Thoracic aorta (tissue), 2 donors: ENCODE measurements around the gene CASD1. TPM values are rescaled to one million over a fixed set of nuclear protein-coding genes. Genes with fewer than 3 reads are reported as not detected.

Experiments
- ATAC-seq: fragments of 150-250 bp; one replicate; pipeline ENCODE4 v1.8.0; 2017; ENCODE audit warnings: low read depth; ENCODE audit not compliant: insufficient number of reproducible peaks, low FRiP score
- DNase-seq: peaks from one replicate; pipeline ENCODE4 v3.0.0-alpha.2; 2020; ENCODE audit warnings: low spot score
- H3K27ac ChIP-seq, 2 donors: fragments of 200-600 bp; sonication (generic); 1 replicate in 1 of 2; 2 replicates in 1 of 2; pipeline ENCODE4 v1.5.1; 2016; ENCODE audit warnings: mild to moderate bottlenecking in 2 of 2, moderate library complexity in 2 of 2
- H3K27me3 ChIP-seq: fragments of 200-600 bp; sonication (generic); replicated peaks from 2 replicates; pipeline ENCODE4 v1.6.0; 2016; ENCODE audit warnings: mild to moderate bottlenecking; ENCODE audit not compliant: insufficient read depth
- H3K36me3 ChIP-seq: fragments of 200-600 bp; sonication (generic); one replicate; pipeline ENCODE4 v1.5.1; 2016
- H3K4me1 ChIP-seq, 2 donors: fragments of 200-600 bp; sonication (generic); 1 replicate in 1 of 2; 2 replicates in 1 of 2; pipeline versions ENCODE4 v1.5.1 to v1.6.0; 2016; ENCODE audit warnings: low read depth in 2 of 2, mild to moderate bottlenecking in 1 of 2; ENCODE audit not compliant: control insufficient read depth in 1 of 2
- H3K4me3 ChIP-seq: fragments of 200-600 bp; sonication (generic); 2 replicates; pipeline ENCODE4 v1.5.1; 2016; ENCODE audit warnings: mild to moderate bottlenecking
- H3K9me3 ChIP-seq: fragments of 200-600 bp; sonication (generic); 2 replicates; pipeline ENCODE4 v1.5.1; 2016
- total RNA-seq, 2 donors: library from RNA; depleted of rRNA; stranded (reverse); fragments of >200 nt; gene quantifications; one replicate each; pipeline versions ENCODE4 v1.1.0 to v1.2.3, GENCODE V29; 2016
- TF ChIP-seq, protein P1 (sequence below): fragments of 200-600 bp; sonication (generic); IDR thresholded peaks from one replicate; pipeline ENCODE4 v1.5.1; 2019; ENCODE audit warnings: antibody characterized with exemption

The CASD1 gene
- total RNA-seq, 2 donors from 2014 or later, result 12.3 to 21.0 TPM

DNA sequence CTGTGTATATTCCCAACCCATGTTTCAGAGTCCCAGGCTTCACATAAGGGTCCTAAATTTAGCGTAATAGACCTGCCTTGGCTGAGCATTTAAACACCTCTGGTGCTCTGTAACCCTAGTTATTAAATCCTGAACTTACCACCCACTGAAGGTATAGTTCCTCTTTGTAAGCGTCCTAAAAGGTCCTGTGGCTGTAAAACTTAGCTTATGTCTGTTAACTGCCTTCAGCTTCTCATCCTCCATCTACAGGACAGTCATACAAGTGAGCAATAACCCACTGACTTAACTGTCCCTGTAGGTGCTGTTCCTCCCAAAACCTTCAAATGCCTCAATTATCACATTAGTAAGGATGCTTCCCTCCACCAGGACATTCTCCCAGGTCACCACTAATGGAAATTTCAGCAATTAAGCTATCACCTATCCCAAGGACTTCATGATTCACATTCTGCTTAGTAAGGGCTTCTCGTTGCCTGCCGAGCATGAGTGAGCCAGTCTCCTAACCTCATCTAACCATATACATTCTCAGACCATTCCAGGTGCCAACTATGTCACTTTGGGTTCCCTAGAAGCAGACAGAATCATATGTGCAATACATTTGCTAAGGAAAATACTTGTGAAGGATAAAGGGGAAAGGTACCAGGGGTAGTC lies 55.8 kb downstream of the CASD1 start:
- Histone ChIP-seq H3K27ac (no peak overlapping the region), H3K4me1 (no peaks in the 10 kb centered on the region), H3K27me3 (no peaks in the 10 kb centered on the region), H3K36me3 (no peaks in the 10 kb centered on the region), H3K4me3 (no peak overlapping the region), H3K9me3 (no peaks in the 10 kb centered on the region)
- DNase-seq (no peak), ATAC-seq (no peak)
- TF ChIP-seq, protein P1, sequence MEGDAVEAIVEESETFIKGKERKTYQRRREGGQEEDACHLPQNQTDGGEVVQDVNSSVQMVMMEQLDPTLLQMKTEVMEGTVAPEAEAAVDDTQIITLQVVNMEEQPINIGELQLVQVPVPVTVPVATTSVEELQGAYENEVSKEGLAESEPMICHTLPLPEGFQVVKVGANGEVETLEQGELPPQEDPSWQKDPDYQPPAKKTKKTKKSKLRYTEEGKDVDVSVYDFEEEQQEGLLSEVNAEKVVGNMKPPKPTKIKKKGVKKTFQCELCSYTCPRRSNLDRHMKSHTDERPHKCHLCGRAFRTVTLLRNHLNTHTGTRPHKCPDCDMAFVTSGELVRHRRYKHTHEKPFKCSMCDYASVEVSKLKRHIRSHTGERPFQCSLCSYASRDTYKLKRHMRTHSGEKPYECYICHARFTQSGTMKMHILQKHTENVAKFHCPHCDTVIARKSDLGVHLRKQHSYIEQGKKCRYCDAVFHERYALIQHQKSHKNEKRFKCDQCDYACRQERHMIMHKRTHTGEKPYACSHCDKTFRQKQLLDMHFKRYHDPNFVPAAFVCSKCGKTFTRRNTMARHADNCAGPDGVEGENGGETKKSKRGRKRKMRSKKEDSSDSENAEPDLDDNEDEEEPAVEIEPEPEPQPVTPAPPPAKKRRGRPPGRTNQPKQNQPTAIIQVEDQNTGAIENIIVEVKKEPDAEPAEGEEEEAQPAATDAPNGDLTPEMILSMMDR, result no peak

DNA sequence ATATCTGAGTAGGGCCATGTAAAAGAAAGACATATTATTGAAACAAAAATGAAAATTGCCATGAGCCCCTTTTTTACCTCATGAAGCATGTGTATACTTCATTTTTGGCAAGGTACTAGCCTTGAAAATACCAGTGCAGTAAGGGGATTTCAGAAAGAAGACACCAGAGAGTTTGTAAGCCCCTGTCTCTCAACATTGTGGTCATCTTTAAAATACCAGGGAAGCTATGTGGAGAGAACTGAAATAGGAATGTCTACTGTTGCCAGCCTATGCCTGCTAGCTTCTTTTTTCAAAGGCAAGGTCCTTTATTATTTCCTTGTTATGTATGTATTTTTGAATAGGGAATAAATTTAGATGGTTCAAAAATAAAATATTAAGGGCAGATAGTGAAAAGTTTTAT lies 57.8 kb downstream of the CASD1 start:
- DNase-seq (no peak), ATAC-seq (no peak)
- Histone ChIP-seq H3K4me3 (no peak overlapping the region), H3K27ac (no peak overlapping the region), H3K36me3 (no peaks in the 10 kb centered on the region), H3K4me1 (no peaks in the 10 kb centered on the region), H3K27me3 (no peaks in the 10 kb centered on the region), H3K9me3 (no peaks in the 10 kb centered on the region)
- TF ChIP-seq, protein P1, result no peak

- DNase-seq (no peak), ATAC-seq (no peak)
- TF ChIP-seq, protein P1, result no peak
- Histone ChIP-seq H3K27ac (no peak overlapping the region), H3K36me3 (no peaks in the 10 kb centered on the region), H3K4me1 (no peaks in the 10 kb centered on the region), H3K4me3 (no peak overlapping the region), H3K27me3 (no peaks in the 10 kb centered on the region), H3K9me3 (peaks cover 17% of the 10 kb centered on the region)
Observed at GRCh38 chr7:94571816-94572215, 62.2 kb downstream of the CASD1 start.

GRCh38 chr7:94575646-94576045 lies 66.0 kb downstream of the CASD1 start:
- no peak overlapping the region for H3K4me3 ChIP-seq
- H3K36me3 ChIP-seq, result peaks cover 3% of the 10 kb centered on the region
- no peak overlapping the region for H3K27ac ChIP-seq
- no peaks in the 10 kb centered on the region for H3K27me3 ChIP-seq
- peaks cover 17% of the 10 kb centered on the region for H3K9me3 ChIP-seq
- DNase-seq (no peak), ATAC-seq (no peak)
- no peaks in the 10 kb centered on the region for H3K4me1 ChIP-seq
- TF ChIP-seq, protein P1, result no peak

DNA sequence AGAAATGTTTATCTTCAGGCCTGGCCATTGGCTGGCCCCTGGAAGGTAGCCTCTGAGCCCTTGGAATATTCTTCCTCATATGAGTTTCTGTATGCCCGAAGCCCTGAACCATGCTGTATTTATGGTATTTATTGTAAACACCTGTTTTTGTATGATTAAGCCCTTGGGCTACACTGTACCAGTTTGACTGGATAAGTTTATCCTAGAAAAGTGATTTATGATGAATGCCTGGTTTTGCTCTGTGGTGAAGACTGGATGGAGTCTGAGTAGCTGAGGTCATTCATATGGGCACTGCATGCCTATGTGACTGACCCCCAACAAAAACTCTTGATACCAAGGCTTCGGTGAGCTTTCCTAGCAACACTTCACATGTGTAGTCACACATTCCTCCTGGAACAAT lies 66.7 kb downstream of the CASD1 start:
- Histone ChIP-seq H3K4me1 (no peaks in the 10 kb centered on the region), H3K9me3 (peaks cover 17% of the 10 kb centered on the region), H3K27ac (no peak overlapping the region), H3K27me3 (no peaks in the 10 kb centered on the region), H3K36me3 (peaks cover 3% of the 10 kb centered on the region), H3K4me3 (no peak overlapping the region)
- no peak for ATAC-seq
- no peak for DNase-seq
- TF ChIP-seq, protein P1, result no peak
